ENCODE data around the gene ASPDH.

The ASPDH gene

DNA sequence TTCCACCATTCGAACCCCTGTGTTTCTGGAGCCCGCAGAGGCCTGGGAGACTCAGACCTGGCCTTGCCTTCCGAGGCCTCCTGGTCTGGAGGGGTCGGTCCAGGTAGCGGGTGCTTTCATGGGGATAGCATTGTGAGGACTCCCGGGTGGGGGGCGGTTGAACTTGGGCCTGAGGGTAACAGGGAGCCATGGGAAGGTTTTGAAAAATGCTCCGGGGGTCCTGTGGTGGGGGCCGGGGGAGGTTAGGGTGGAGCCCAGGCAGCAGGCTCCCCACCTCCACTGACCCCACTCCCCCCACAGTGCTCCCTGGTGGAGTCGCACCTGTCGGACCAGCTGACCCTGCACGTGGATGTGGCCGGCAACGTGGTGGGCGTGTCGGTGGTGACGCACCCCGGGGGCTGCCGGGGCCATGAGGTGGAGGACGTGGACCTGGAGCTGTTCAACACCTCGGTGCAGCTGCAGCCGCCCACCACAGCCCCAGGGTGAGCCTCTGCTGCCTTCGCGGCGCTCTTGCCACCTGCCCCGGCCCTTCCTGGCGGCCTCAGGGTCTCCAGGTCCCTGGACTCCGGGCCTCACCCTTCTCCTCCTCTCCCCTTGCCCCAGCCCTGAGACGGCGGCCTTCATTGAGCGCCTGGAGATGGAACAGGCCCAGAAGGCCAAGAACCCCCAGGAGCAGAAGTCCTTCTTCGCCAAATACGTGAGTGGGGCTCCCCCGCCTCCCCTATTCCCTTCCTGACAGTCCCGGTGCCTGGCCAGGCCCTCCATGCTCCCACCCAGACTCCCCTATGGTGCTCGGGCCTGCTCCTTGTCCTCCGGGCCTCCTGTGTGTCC, 33.2 kb downstream of the ASPDH start:
- no peak for TF ChIP-seq FOXP2 (optimal IDR thresholded peaks at IDR 0.05; ENCODE audit: borderline replicate concordance, extremely low read depth, extremely low read length, insufficient read depth)
- no peak for TF ChIP-seq SIN3A (IDR thresholded peaks at IDR 0.05; ENCODE audit: borderline replicate concordance, insufficient read depth, low read length)

DNA sequence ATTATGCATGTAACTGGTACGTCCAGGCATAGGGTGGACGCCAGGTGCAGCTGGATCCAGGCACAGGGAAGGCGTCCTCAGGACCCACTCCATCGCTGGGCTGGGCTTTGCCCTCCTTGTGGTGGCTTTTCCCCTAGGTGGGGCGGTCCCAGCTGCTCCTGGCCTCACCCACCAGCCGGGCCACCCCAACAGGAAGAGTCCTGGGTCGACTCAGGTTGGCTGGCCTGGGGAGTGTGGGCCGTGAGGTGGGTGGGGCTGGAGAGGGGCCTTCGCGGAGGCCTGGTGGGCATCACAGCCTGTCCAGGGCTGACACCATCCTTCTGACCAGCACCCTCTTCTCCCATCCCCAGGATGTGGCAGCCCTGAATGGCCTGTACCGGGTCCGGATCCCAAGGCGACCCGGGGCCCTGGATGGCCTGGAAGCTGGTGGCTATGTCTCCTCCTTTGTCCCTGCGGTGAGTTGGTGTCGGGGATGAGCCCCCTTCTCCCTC, 33.9 kb downstream of the ASPDH start:
- TF ChIP-seq TAF1 (IDR thresholded peaks at IDR 0.05; ENCODE audit: borderline replicate concordance, insufficient read depth, low read length) (no peak), POLR2AphosphoS5 (IDR thresholded peaks at IDR 0.05; ENCODE audit: low read depth, low read length) (no peak), SIN3A (IDR thresholded peaks at IDR 0.05; ENCODE audit: borderline replicate concordance, insufficient read depth, low read length) (no peak), FOXP2 (optimal IDR thresholded peaks at IDR 0.05; ENCODE audit: borderline replicate concordance, extremely low read depth, extremely low read length, insufficient read depth) (no peak)
- TF ChIP-seq, protein P1, sequence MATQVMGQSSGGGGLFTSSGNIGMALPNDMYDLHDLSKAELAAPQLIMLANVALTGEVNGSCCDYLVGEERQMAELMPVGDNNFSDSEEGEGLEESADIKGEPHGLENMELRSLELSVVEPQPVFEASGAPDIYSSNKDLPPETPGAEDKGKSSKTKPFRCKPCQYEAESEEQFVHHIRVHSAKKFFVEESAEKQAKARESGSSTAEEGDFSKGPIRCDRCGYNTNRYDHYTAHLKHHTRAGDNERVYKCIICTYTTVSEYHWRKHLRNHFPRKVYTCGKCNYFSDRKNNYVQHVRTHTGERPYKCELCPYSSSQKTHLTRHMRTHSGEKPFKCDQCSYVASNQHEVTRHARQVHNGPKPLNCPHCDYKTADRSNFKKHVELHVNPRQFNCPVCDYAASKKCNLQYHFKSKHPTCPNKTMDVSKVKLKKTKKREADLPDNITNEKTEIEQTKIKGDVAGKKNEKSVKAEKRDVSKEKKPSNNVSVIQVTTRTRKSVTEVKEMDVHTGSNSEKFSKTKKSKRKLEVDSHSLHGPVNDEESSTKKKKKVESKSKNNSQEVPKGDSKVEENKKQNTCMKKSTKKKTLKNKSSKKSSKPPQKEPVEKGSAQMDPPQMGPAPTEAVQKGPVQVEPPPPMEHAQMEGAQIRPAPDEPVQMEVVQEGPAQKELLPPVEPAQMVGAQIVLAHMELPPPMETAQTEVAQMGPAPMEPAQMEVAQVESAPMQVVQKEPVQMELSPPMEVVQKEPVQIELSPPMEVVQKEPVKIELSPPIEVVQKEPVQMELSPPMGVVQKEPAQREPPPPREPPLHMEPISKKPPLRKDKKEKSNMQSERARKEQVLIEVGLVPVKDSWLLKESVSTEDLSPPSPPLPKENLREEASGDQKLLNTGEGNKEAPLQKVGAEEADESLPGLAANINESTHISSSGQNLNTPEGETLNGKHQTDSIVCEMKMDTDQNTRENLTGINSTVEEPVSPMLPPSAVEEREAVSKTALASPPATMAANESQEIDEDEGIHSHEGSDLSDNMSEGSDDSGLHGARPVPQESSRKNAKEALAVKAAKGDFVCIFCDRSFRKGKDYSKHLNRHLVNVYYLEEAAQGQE (IDR thresholded peaks at IDR 0.05; ENCODE audit: insufficient read depth in 1 of 2, low read depth in 2 of 2, low read length in 2 of 2): no peak

DNA sequence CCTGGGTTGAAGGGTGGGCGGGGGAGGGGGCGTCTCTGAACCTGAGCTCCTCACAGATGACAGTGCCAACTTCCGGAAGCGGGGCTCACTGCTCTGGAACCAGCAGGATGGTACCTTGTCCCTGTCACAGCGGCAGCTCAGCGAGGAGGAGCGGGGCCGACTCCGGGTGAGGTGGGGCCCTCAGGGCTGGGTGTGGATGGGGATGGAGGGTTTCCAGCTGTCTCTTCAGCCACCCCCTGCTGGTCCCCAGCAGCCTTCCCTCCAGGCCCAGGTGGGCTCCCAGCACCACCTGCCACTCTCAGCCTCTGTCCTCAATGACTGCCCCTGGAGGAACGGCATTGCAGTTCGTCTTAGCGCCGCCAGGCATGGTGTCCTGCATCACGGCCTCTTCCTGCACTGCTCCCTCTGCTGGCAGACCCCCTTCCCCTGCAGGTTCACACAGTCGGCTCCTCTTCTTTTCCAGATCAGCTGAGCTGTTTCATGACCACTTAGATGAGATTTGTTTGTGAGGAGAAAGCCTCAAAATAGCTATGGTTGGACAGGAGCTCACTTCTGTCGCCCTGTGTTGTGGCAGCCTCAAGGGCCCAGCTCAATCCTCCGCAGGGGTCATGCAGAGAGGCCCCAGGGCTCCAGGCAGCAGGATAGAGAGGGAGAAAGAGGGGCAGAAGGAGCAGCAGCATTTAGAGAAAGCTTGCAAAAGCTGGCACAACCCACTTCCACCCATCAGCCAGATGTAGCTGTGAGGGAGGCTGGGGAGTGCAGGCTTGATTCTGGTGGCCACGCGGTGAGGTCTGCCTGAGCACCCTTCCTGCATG, 34.6 kb downstream of the ASPDH start:
- no peak for TF ChIP-seq FOXP2 (optimal IDR thresholded peaks at IDR 0.05; ENCODE audit: borderline replicate concordance, extremely low read depth, extremely low read length, insufficient read depth)
- TF ChIP-seq POLR2AphosphoS5 (IDR thresholded peaks at IDR 0.05; ENCODE audit: low read depth, low read length): no peak
- no peak for TF ChIP-seq TAF1 (IDR thresholded peaks at IDR 0.05; ENCODE audit: borderline replicate concordance, insufficient read depth, low read length)
- TF ChIP-seq, protein P1 (IDR thresholded peaks at IDR 0.05; ENCODE audit: insufficient read depth in 1 of 2, low read depth in 2 of 2, low read length in 2 of 2): no peak
- TF ChIP-seq SIN3A (IDR thresholded peaks at IDR 0.05; ENCODE audit: borderline replicate concordance, insufficient read depth, low read length): no peak

DNA sequence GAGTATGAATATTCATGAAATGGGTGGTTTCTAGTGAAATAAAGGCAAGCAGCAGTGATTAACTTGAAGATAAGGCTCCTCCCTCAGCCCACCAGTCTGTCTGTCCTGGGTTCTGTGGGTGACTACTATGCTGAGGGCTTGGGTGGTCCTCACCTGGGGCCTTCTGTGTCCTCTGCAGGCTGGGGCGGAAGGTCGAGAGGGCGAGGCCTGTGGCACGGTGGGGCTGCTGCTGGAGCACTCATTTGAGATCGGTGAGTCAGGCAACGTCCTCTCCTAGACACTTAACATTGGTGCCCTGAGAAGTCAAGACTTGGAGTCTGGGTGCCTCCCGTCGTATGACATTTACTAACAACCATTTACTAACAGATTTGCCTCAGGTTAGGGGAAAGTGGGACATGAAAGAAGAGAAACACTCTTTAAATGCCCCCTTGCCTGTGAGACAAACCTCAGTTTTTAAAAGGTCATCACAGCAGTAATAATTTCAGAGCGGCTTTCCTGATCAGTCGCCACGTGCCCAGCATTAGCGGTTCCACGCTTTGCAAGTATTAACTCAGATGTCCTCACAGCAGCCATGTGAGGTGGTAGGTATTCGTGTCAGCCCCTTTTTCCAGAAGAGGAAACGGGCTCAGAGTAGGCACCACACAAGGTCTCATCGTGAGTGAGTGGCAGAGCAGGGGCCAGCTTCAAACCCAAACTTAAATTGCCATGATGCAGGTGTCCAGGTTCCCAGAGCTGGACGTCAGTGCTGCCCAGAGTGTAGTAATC, 35.8 kb downstream of the ASPDH start:
- TF ChIP-seq, protein P1 (IDR thresholded peaks at IDR 0.05; ENCODE audit: insufficient read depth in 1 of 2, low read depth in 2 of 2, low read length in 2 of 2): no peak
- TF ChIP-seq POLR2AphosphoS5 (IDR thresholded peaks at IDR 0.05; ENCODE audit: low read depth, low read length): no peak
- no peak for TF ChIP-seq FOXP2 (optimal IDR thresholded peaks at IDR 0.05; ENCODE audit: borderline replicate concordance, extremely low read depth, extremely low read length, insufficient read depth)
- TF ChIP-seq SIN3A (IDR thresholded peaks at IDR 0.05; ENCODE audit: borderline replicate concordance, insufficient read depth, low read length): no peak
- TF ChIP-seq TAF1 (IDR thresholded peaks at IDR 0.05; ENCODE audit: borderline replicate concordance, insufficient read depth, low read length): no peak

DNA sequence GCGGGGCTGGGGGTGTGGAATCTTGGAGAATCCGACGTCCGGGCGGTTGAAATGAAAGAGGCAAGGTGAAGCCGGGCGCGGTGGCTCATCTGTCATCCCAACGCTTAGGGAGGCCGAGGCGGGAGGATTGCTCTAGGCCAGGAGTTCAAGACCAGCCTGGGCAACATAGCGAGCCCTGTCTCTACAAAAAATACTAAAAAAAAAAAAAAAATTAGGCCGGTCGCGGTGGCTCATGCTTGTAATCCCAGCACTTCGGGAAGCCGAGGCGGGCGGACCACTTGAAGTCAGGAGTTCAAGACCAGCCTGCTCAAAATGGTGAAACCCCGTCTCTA, 36.8 kb downstream of the ASPDH start:
- TF ChIP-seq POLR2AphosphoS5 (IDR thresholded peaks at IDR 0.05; ENCODE audit: low read depth, low read length): no peak
- TF ChIP-seq, protein P1 (IDR thresholded peaks at IDR 0.05; ENCODE audit: insufficient read depth in 1 of 2, low read depth in 2 of 2, low read length in 2 of 2): no peak
- TF ChIP-seq SIN3A (IDR thresholded peaks at IDR 0.05; ENCODE audit: borderline replicate concordance, insufficient read depth, low read length): no peak
- no peak for TF ChIP-seq TAF1 (IDR thresholded peaks at IDR 0.05; ENCODE audit: borderline replicate concordance, insufficient read depth, low read length)
- TF ChIP-seq FOXP2 (optimal IDR thresholded peaks at IDR 0.05; ENCODE audit: borderline replicate concordance, extremely low read depth, extremely low read length, insufficient read depth): no peak
